H1 (cell line): ENCODE results near the gene TMEM271. TPM values are rescaled to one million over a fixed set of nuclear protein-coding genes. Genes with fewer than 3 reads are reported as not detected.

Source experiments
- CTCF ChIA-PET: fragments of 300-600 bp; sonication (Branson Sonifier 250); formaldehyde crosslinking; loops from one replicate; lab custom pipeline; 2021; ENCODE audit not compliant: partially characterized antibody; lab: Charles Lee
- POLR2A ChIA-PET: fragments of 300-600 bp; sonication (Branson Sonifier 250); formaldehyde crosslinking; loops from one replicate; lab custom pipeline; 2021; ENCODE audit warnings: inconsistent platforms; ENCODE audit not compliant: partially characterized antibody; lab: Charles Lee
- DNase-seq, 2 experiments: peaks; one replicate each; pipeline versions ENCODE4 v3.0.0 to v3.0.0-alpha.2; 2010 to 2022; ENCODE audit warnings: low spot score in 2 of 2, low read depth in 1 of 2, mixed read lengths in 1 of 2
- FAIRE-seq: peaks from 2 replicates; lab custom pipeline; 2011; peaks lifted over from hg19 to GRCh38; lab: Jason Lieb, UNC
- H2AFZ ChIP-seq: 2 replicates; pipeline ENCODE4 v1.8.1; 2012; ENCODE audit warnings: low read length, inconsistent platforms
- H2AK5ac ChIP-seq: 2 replicates; pipeline ENCODE4 v1.6.1; 2013; ENCODE audit warnings: low read depth, low read length
- H2BK120ac ChIP-seq: replicated peaks from 2 replicates; pipeline ENCODE3; 2013; ENCODE audit warnings: low read depth, low read length, inconsistent platforms
- H2BK12ac ChIP-seq: 2 replicates; pipeline ENCODE4 v1.6.1; 2013; ENCODE audit warnings: low read depth, low read length
- H2BK15ac ChIP-seq: 2 replicates; pipeline ENCODE4 v1.6.1; 2013; ENCODE audit warnings: low read length
- H2BK20ac ChIP-seq: 2 replicates; pipeline ENCODE4 v1.6.1; 2013; ENCODE audit warnings: low read length
- H2BK5ac ChIP-seq: 2 replicates; pipeline ENCODE4 v1.6.1; 2013; ENCODE audit warnings: low read depth, low read length
- H3K14ac ChIP-seq: 2 replicates; pipeline ENCODE4 v1.6.1; 2013; ENCODE audit warnings: inconsistent platforms; ENCODE audit not compliant: insufficient read length
- H3K18ac ChIP-seq: 2 replicates; pipeline ENCODE4 v1.6.1; 2013; ENCODE audit warnings: low read length; ENCODE audit errors: extremely low read depth
- H3K23ac ChIP-seq: 2 replicates; pipeline ENCODE4 v1.6.1; 2013; ENCODE audit warnings: inconsistent platforms; ENCODE audit not compliant: insufficient read length
- H3K23me2 ChIP-seq: 2 replicates; pipeline ENCODE4 v1.6.1; 2013; ENCODE audit warnings: low read depth, low read length
- H3K27ac ChIP-seq: 2 replicates; pipeline ENCODE4 v1.6.1; 2011; ENCODE audit warnings: low read depth, low read length, inconsistent platforms
- H3K27me3 ChIP-seq, 4 experiments: replicated peaks in 1 of 4; 1 replicate in 1 of 4; 2 replicates in 3 of 4; pipeline versions ENCODE4 v1.6.1 to v1.8.1; 2011 to 2013; ENCODE audit warnings: low read length in 3 of 4, mild to moderate bottlenecking in 3 of 4, inconsistent platforms in 2 of 4, mixed read lengths in 2 of 4, moderate library complexity in 1 of 4; ENCODE audit not compliant: control insufficient read depth in 3 of 4, insufficient read depth in 3 of 4; ENCODE audit errors: extremely low read depth in 1 of 4
- H3K36me3 ChIP-seq, 4 experiments: 2 replicates each; pipeline versions ENCODE4 v1.6.1 to v1.8.1; 2011 to 2013; ENCODE audit warnings: mild to moderate bottlenecking in 4 of 4, low read length in 3 of 4, moderate library complexity in 2 of 4, control low read depth in 1 of 4, inconsistent platforms in 1 of 4; ENCODE audit not compliant: insufficient read depth in 4 of 4, control insufficient read depth in 2 of 4
- H3K4ac ChIP-seq: replicated peaks from 2 replicates; pipeline ENCODE3; 2013; ENCODE audit warnings: low read length, low read depth, mixed read lengths, inconsistent platforms; ENCODE audit not compliant: insufficient read length
- H3K4me1 ChIP-seq, 4 experiments: replicated peaks in 1 of 4; 1 replicate in 1 of 4; 2 replicates in 3 of 4; pipeline versions ENCODE4 v1.6.1 to v1.8.1; 2011 to 2013; ENCODE audit warnings: low read length in 3 of 4, inconsistent platforms in 2 of 4, mixed read lengths in 1 of 4; ENCODE audit not compliant: insufficient read depth in 4 of 4, control insufficient read depth in 3 of 4
- H3K4me2 ChIP-seq, 2 experiments: 2 replicates each; pipeline versions ENCODE4 v1.6.1 to v1.8.1; 2011 to 2013; ENCODE audit warnings: low read depth in 2 of 2, low read length in 2 of 2, control low read depth in 1 of 2, inconsistent platforms in 1 of 2, mild to moderate bottlenecking in 1 of 2; ENCODE audit not compliant: insufficient read depth in 1 of 2
- H3K4me3 ChIP-seq, 4 experiments: fragments of 200-600, 300-600 bp in 1 of 4; sonication (generic), shearing (Covaris generic), sonication (Bioruptor Twin) in 1 of 4; 2 replicates each; pipeline versions ENCODE4 v1.5.1 to v1.8.1; 2011 to 2016; ENCODE audit warnings: low read length in 4 of 4, low read depth in 3 of 4, control low read depth in 2 of 4, inconsistent platforms in 2 of 4, mild to moderate bottlenecking in 2 of 4, mixed read lengths in 1 of 4, moderate library complexity in 1 of 4; ENCODE audit not compliant: insufficient read depth in 2 of 4; ENCODE audit errors: extremely low read depth in 1 of 4
- H3K56ac ChIP-seq: replicated peaks from 2 replicates; pipeline ENCODE3; 2013; ENCODE audit warnings: low read depth, mild to moderate bottlenecking, mixed read lengths, low read length, inconsistent platforms; ENCODE audit not compliant: insufficient read length
- H3K79me1 ChIP-seq: 2 replicates; pipeline ENCODE4 v1.6.1; 2013; ENCODE audit warnings: low read depth, low read length, control low read depth
- H3K79me2 ChIP-seq, 2 experiments: 2 replicates each; pipeline versions ENCODE4 v1.6.1 to v1.8.1; 2012 to 2013; ENCODE audit warnings: low read length in 2 of 2, mild to moderate bottlenecking in 2 of 2, inconsistent platforms in 1 of 2; ENCODE audit not compliant: insufficient read depth in 2 of 2, control insufficient read depth in 1 of 2
- H3K9ac ChIP-seq, 4 experiments: replicated peaks in 1 of 4; 1 replicate in 1 of 4; 2 replicates in 3 of 4; pipeline versions ENCODE4 v1.6.1 to v1.8.1; 2011 to 2013; ENCODE audit warnings: low read depth in 3 of 4, low read length in 3 of 4, control low read depth in 2 of 4, mild to moderate bottlenecking in 2 of 4, moderate library complexity in 2 of 4, inconsistent platforms in 1 of 4; ENCODE audit errors: extremely low read depth in 1 of 4
- H3K9me3 ChIP-seq, 2 experiments: 2 replicates each; pipeline versions ENCODE4 v1.6.1 to v1.8.1; 2012 to 2013; ENCODE audit warnings: mild to moderate bottlenecking in 2 of 2, moderate library complexity in 2 of 2, control low read depth in 1 of 2, inconsistent platforms in 1 of 2, low read depth in 1 of 2, low read length in 1 of 2, mixed read lengths in 1 of 2; ENCODE audit not compliant: insufficient read depth in 2 of 2
- H4K20me1 ChIP-seq, 2 experiments: replicated peaks in 1 of 2; 2 replicates each; pipeline versions ENCODE3 to v1.8.1; 2011 to 2013; ENCODE audit warnings: inconsistent platforms in 2 of 2, low read length in 2 of 2, mild to moderate bottlenecking in 1 of 2; ENCODE audit not compliant: insufficient read depth in 2 of 2, control insufficient read depth in 1 of 2
- H4K5ac ChIP-seq: 2 replicates; pipeline ENCODE4 v1.6.1; 2013; ENCODE audit warnings: low read length, low read depth, mixed read lengths, inconsistent platforms; ENCODE audit not compliant: insufficient read length
- H4K8ac ChIP-seq: 2 replicates; pipeline ENCODE4 v1.8.0; 2013; ENCODE audit warnings: mild to moderate bottlenecking, moderate library complexity, low read length, inconsistent platforms; ENCODE audit not compliant: insufficient read depth; ENCODE audit errors: extremely low read depth
- H4K91ac ChIP-seq: replicated peaks from 2 replicates; pipeline ENCODE3; 2013; ENCODE audit warnings: low read length, mixed read lengths, inconsistent platforms; ENCODE audit not compliant: insufficient read length
- EGR1 ChIP-seq: IDR thresholded peaks from 2 replicates; pipeline ENCODE4 v1.6.1; 2011; ENCODE audit warnings: low read depth, low read length, borderline replicate concordance
- EP300 ChIP-seq, 2 experiments: IDR thresholded peaks; 1 replicate in 1 of 2; 2 replicates in 1 of 2; pipeline ENCODE4 v1.6.1; 2011 to 2012; ENCODE audit warnings: low read depth in 2 of 2, low read length in 2 of 2, mild to moderate bottlenecking in 2 of 2, borderline replicate concordance in 1 of 2, inconsistent platforms in 1 of 2, moderate library complexity in 1 of 2
- PHF8 ChIP-seq: fragments of 200-600 bp; sonication (generic); conservative IDR thresholded peaks from 2 replicates; pipeline ENCODE4 v1.7.1; 2012; ENCODE audit warnings: low read depth, mild to moderate bottlenecking, inconsistent platforms, low read length, moderate library complexity
- POLR2AphosphoS5 ChIP-seq: IDR thresholded peaks from 2 replicates; pipeline ENCODE4 v1.6.1; 2011; ENCODE audit warnings: low read depth, low read length
- RAD21 ChIP-seq, 2 experiments: IDR thresholded peaks in 1 of 2; conservative IDR thresholded peaks in 1 of 2; 2 replicates each; pipeline ENCODE4 v1.6.1; 2011; ENCODE audit warnings: low read depth in 2 of 2, low read length in 2 of 2, improper control_type of control experiment in 1 of 2, inconsistent platforms in 1 of 2, mild to moderate bottlenecking in 1 of 2, moderate library complexity in 1 of 2
- ZNF274 ChIP-seq: IDR thresholded peaks from 2 replicates; pipeline ENCODE4 v1.7.0; 2012; ENCODE audit warnings: low read length, borderline replicate concordance; ENCODE audit errors: extremely low read depth
- WGBS, 2 experiments: shearing (Covaris generic) in 1 of 2; methylation state at CpG; one replicate each; pipeline versions ENCODE4 v1.1.6 to v1.1.7; 2013 to 2015; ENCODE audit warnings: low lambda C conversion rate in 2 of 2, mixed read lengths in 2 of 2, inconsistent platforms in 1 of 2, low coverage in 1 of 2, missing lambda C conversion rate in 1 of 2; ENCODE audit not compliant: insufficient replicate concordance in 2 of 2, insufficient coverage in 1 of 2, insufficient read length in 1 of 2; ENCODE audit errors: extremely low coverage in 1 of 2, missing lambda C conversion rate in 1 of 2; 5-methylcytosine and 5-hydroxymethylcytosine counted together
- polyA plus RNA-seq, 7 experiments: library from polyadenylated mRNA; depleted of rRNA in 3 of 7; stranded (reverse) in 5 of 7; unstranded in 2 of 7; fragments of >200 nt in 5 of 7; fragments of 200-250 nt in 2 of 7; gene quantifications; 1 replicate in 5 of 7; 2 replicates in 1 of 7; 4 replicates in 1 of 7; pipeline versions ENCODE4 v1.2.1 to v1.2.3, GENCODE V29; 2011 to 2013; ENCODE audit warnings: missing spikeins in 2 of 7, mixed read lengths in 2 of 7
- total RNA-seq: library from RNA; stranded (reverse); fragmentation: NEBNext Ultra II Directional; extraction: Animal tissue kit (Norgen Biotek cat#: 25700); gene quantifications from 2 replicates; pipeline ENCODE4 v1.2.1, GENCODE V29; 2021

The TMEM271 gene
- total and polyA plus RNA-seq, 2 of the 8 experiments (the other 6 are each of a cell fraction or from before 2014, with no cell fraction given) = 0.08 to 0.35 TPM

GRCh38 chr4:567457-568350 is 8.4 kb downstream of the TMEM271 start:
- Histone ChIP-seq H4K20me1 (peaks cover 0 to 14% of the 10 kb centered on the region in 2 experiments), H3K36me3 (no peaks in the 10 kb centered on the region), H3K4me2 (no peak overlapping the region), H4K5ac (no peak overlapping the region), H2BK20ac (no peak overlapping the region), H3K79me1 (no peaks in the 10 kb centered on the region), H3K56ac (no peak overlapping the region), H3K4me3 (no peak overlapping the region), H3K18ac (no peak overlapping the region; the same call in 1 of the 2 replicates), H3K23me2 (no peaks in the 10 kb centered on the region), H4K91ac (peak overlapping the region; percentile 65), H2BK15ac (no peak overlapping the region), H2BK5ac (no peak overlapping the region), H3K14ac (no peak overlapping the region), H4K8ac (no peak overlapping the region), H3K27me3 (peaks cover 4 to 19% (median 12%) of the 10 kb centered on the region in 4 experiments), H3K9ac (no peak overlapping the region), H3K27ac (no peak overlapping the region), H3K9me3 (peaks cover 7 to 14% of the 10 kb centered on the region in 2 experiments; a peak in 3 of 4 replicates), H2AFZ (no peak overlapping the region), H2BK12ac (no peak overlapping the region), H2AK5ac (no peak overlapping the region), H3K23ac (no peak overlapping the region), H3K4ac (no peak overlapping the region), H2BK120ac (no peak overlapping the region), H3K79me2 (no peaks in the 10 kb centered on the region), H3K4me1 (peaks cover 0 to 2% (median 0%) of the 10 kb centered on the region in 4 experiments; a peak in 1 of 7 replicates)
- no peak for DNase-seq
- TF ChIP-seq EGR1 (no peak), RAD21 (IDR thresholded peaks at IDR 0.05 in 1 of 2, conservative IDR thresholded peaks at IDR 0.05 in 1 of 2; ENCODE audit: low read depth in 2 of 2, low read length in 2 of 2) (no peak), POLR2AphosphoS5 (no peak), PHF8 (no peak), ZNF274 (no peak), EP300 (IDR thresholded peaks at IDR 0.05; ENCODE audit: borderline replicate concordance in 1 of 2, low read depth in 2 of 2, low read length in 2 of 2) (no peak)
- 77% methylated on average over 10 of the region's 10 CpGs; no CpG with 5 or more reads in 1 of the 2 experiments for WGBS, 2 experiments
- ChIA-PET CTCF (interaction anchor here (1.4 kb wide), 1 partner anchor 35 kb away, joined by 4 read pairs; no protein-coding TSS in a partner anchor), POLR2A (no interaction called here)
- no peak for FAIRE-seq
